Neuronal stem cell (in vitro differentiated cells): Measurements from ENCODE around the gene CACNG6.
A peak's percentile ranks its signal among the peaks of the same experiment; 100 is the strongest.

Experiments used
- DNase-seq: peaks from one replicate; pipeline ENCODE4 v3.0.0-alpha.2; 2013; ENCODE audit warnings: low spot score
- H2AFZ ChIP-seq: one replicate; pipeline ENCODE4 v1.6.1; 2013; ENCODE audit warnings: mild to moderate bottlenecking, low read length, inconsistent platforms
- H2AK5ac ChIP-seq: 2 replicates; pipeline ENCODE4 v1.6.1; 2013; ENCODE audit warnings: low read depth, mild to moderate bottlenecking, inconsistent platforms, low read length, moderate library complexity, mixed read lengths
- H2BK120ac ChIP-seq: 2 replicates; pipeline ENCODE4 v1.6.1; 2013; ENCODE audit warnings: low read depth, mild to moderate bottlenecking, inconsistent platforms, low read length, moderate library complexity, mixed read lengths
- H2BK12ac ChIP-seq: one replicate; pipeline ENCODE4 v1.6.1; 2013; ENCODE audit warnings: low read length, inconsistent platforms
- H2BK15ac ChIP-seq: 2 replicates; pipeline ENCODE4 v1.6.1; 2013; ENCODE audit warnings: mild to moderate bottlenecking, low read length, inconsistent platforms, mixed read lengths
- H2BK5ac ChIP-seq: one replicate; pipeline ENCODE4 v1.6.1; 2013; ENCODE audit warnings: inconsistent platforms, mild to moderate bottlenecking, low read length, moderate library complexity
- H3K14ac ChIP-seq: one replicate; pipeline ENCODE4 v1.6.1; 2013; ENCODE audit warnings: low read length, inconsistent platforms
- H3K18ac ChIP-seq: 2 replicates; pipeline ENCODE4 v1.6.1; 2013; ENCODE audit warnings: low read length, inconsistent platforms
- H3K23ac ChIP-seq: 2 replicates; pipeline ENCODE4 v1.6.1; 2013; ENCODE audit warnings: low read depth, mild to moderate bottlenecking, mixed read lengths, low read length, inconsistent platforms; ENCODE audit not compliant: poor library complexity
- H3K27ac ChIP-seq: replicated peaks from 3 replicates; pipeline ENCODE4 v1.5.1; 2013; ENCODE audit warnings: low read length, inconsistent platforms
- H3K27me3 ChIP-seq, 3 experiments: 2 replicates each; pipeline ENCODE4 v1.6.1; 2013; ENCODE audit warnings: low read length in 3 of 3, mild to moderate bottlenecking in 2 of 3, inconsistent platforms in 1 of 3, low read depth in 1 of 3, mixed read lengths in 1 of 3, moderate library complexity in 1 of 3; ENCODE audit not compliant: control insufficient read depth in 3 of 3, insufficient read depth in 3 of 3
- H3K36me3 ChIP-seq, 2 donors: replicated peaks in 1 of 2; 2 replicates each; pipeline ENCODE4 v1.6.1; 2013; ENCODE audit warnings: low read length in 2 of 2; ENCODE audit not compliant: control insufficient read depth in 2 of 2, insufficient read depth in 2 of 2
- H3K4ac ChIP-seq: 2 replicates; pipeline ENCODE4 v1.6.1; 2013; ENCODE audit warnings: inconsistent platforms, mild to moderate bottlenecking, low read length, moderate library complexity
- H3K4me1 ChIP-seq, 2 donors: 1 replicate in 1 of 2; 2 replicates in 1 of 2; pipeline ENCODE4 v1.6.1; 2013; ENCODE audit warnings: low read length in 2 of 2, low read depth in 1 of 2; ENCODE audit not compliant: control insufficient read depth in 2 of 2, insufficient read depth in 1 of 2
- H3K4me2 ChIP-seq: one replicate; pipeline ENCODE4 v1.6.1; 2013; ENCODE audit warnings: mild to moderate bottlenecking, low read length, inconsistent platforms; ENCODE audit not compliant: insufficient read depth, poor library complexity, severe bottlenecking
- H3K4me3 ChIP-seq, 2 donors: 2 replicates each; pipeline ENCODE4 v1.5.1; 2013; ENCODE audit warnings: low read length in 2 of 2, mild to moderate bottlenecking in 2 of 2, inconsistent platforms in 1 of 2, moderate library complexity in 1 of 2
- H3K79me1 ChIP-seq: one replicate; pipeline ENCODE4 v1.6.1; 2013; ENCODE audit warnings: low read depth, mild to moderate bottlenecking, inconsistent platforms, low read length, moderate library complexity
- H3K9ac ChIP-seq: one replicate; pipeline ENCODE4 v1.6.1; 2013; ENCODE audit warnings: mild to moderate bottlenecking, low read depth, low read length, inconsistent platforms; ENCODE audit not compliant: poor library complexity
- H3K9me3 ChIP-seq, 2 donors: replicated peaks in 1 of 2; 2 replicates each; pipeline versions ENCODE3 to v1.6.1; 2013; ENCODE audit warnings: low read length in 2 of 2, mild to moderate bottlenecking in 2 of 2, inconsistent platforms in 1 of 2, low read depth in 1 of 2, mixed read lengths in 1 of 2, moderate library complexity in 1 of 2; ENCODE audit not compliant: control insufficient read depth in 2 of 2, insufficient read depth in 1 of 2
- H4K8ac ChIP-seq: one replicate; pipeline ENCODE4 v1.6.1; 2013; ENCODE audit warnings: low read depth, mild to moderate bottlenecking, inconsistent platforms, low read length, moderate library complexity
- H4K91ac ChIP-seq: one replicate; pipeline ENCODE4 v1.6.1; 2013; ENCODE audit warnings: low read length, low read depth, mild to moderate bottlenecking, inconsistent platforms; ENCODE audit not compliant: poor library complexity
- WGBS, 2 donors: extraction: QIAGEN DNeasy Blood & Tissue Kit; methylation state at CpG; one replicate each; pipeline ENCODE4 v1.1.7; 2013; ENCODE audit warnings: missing lambda C conversion rate in 2 of 2, mixed read lengths in 1 of 2; ENCODE audit not compliant: insufficient read length in 2 of 2, insufficient replicate concordance in 1 of 2; ENCODE audit errors: extremely low coverage in 2 of 2; 5-methylcytosine and 5-hydroxymethylcytosine counted together

Gene CACNG6

GRCh38 chr19:53999694-54000093 is 8.3 kb downstream of the CACNG6 start:
- Histone ChIP-seq H2AK5ac (no peak overlapping the region), H3K18ac (no peak overlapping the region), H4K8ac (no peak overlapping the region), H3K4me2 (no peak overlapping the region), H3K79me1 (no peaks in the 10 kb centered on the region), H3K4ac (no peak overlapping the region), H3K4me1 (peaks cover 0 to 19% of the 10 kb centered on the region in 2 donors), H2BK5ac (no peak overlapping the region), H3K27ac (no peak overlapping the region), H2BK12ac (no peak overlapping the region), H3K14ac (peak overlapping the region; percentile 47), H3K36me3 (no peaks in the 10 kb centered on the region), H2BK15ac (peak overlapping the region; percentile 45), H4K91ac (no peak overlapping the region), H3K23ac (no peak overlapping the region), H2BK120ac (no peak overlapping the region), H3K4me3 (no peak overlapping the region), H3K9ac (no peak overlapping the region), H2AFZ (no peak overlapping the region), H3K27me3 (peaks cover 0 to 2% (median 0%) of the 10 kb centered on the region in 3 experiments), H3K9me3 (peaks cover 0 to 5% of the 10 kb centered on the region in 2 donors)
- WGBS, 2 donors: no CpG with 5 or more reads among the region's 5 CpGs
- no peak for DNase-seq

GRCh38 chr19:54001496-54001895 is 10.1 kb downstream of the CACNG6 start:
- no peaks in the 10 kb centered on the region for H3K79me1 ChIP-seq
- H3K9ac ChIP-seq: no peak overlapping the region
- H3K9me3 ChIP-seq: peaks cover 0 to 5% of the 10 kb centered on the region in 2 donors
- H3K27ac ChIP-seq: no peak overlapping the region
- no peak overlapping the region for H2BK5ac ChIP-seq
- H3K27me3 ChIP-seq: peaks cover 0 to 2% (median 0%) of the 10 kb centered on the region in 3 experiments
- H3K4me2 ChIP-seq: no peak overlapping the region
- no peak overlapping the region for H3K23ac ChIP-seq
- H3K4ac ChIP-seq: no peak overlapping the region
- DNase-seq: no peak
- no peak overlapping the region for H2BK12ac ChIP-seq
- H4K8ac ChIP-seq: no peak overlapping the region
- H3K4me3 ChIP-seq: no peak overlapping the region
- no peak overlapping the region for H2BK120ac ChIP-seq
- no peak overlapping the region for H3K18ac ChIP-seq
- no CpG with 5 or more reads among the region's 2 CpGs for WGBS, 2 donors
- H3K36me3 ChIP-seq: no peaks in the 10 kb centered on the region
- H3K14ac ChIP-seq: no peak overlapping the region
- no peak overlapping the region for H2AK5ac ChIP-seq
- H2BK15ac ChIP-seq: no peak overlapping the region
- no peak overlapping the region for H2AFZ ChIP-seq
- no peak overlapping the region for H4K91ac ChIP-seq
- peaks cover 0 to 17% of the 10 kb centered on the region in 2 donors for H3K4me1 ChIP-seq

- Histone ChIP-seq H3K23ac (no peak overlapping the region), H2AK5ac (no peak overlapping the region), H3K79me1 (no peaks in the 10 kb centered on the region), H3K36me3 (no peaks in the 10 kb centered on the region), H3K4me1 (peaks cover 0 to 12% of the 10 kb centered on the region in 2 donors), H4K91ac (no peak overlapping the region), H2BK5ac (no peak overlapping the region), H3K4me3 (no peak overlapping the region), H2BK120ac (no peak overlapping the region), H3K27ac (no peak overlapping the region), H2AFZ (no peak overlapping the region), H3K9ac (no peak overlapping the region), H3K27me3 (peaks cover 0 to 2% (median 0%) of the 10 kb centered on the region in 3 experiments), H2BK12ac (no peak overlapping the region), H4K8ac (no peak overlapping the region), H2BK15ac (no peak overlapping the region), H3K18ac (no peak overlapping the region), H3K14ac (no peak overlapping the region), H3K4me2 (no peak overlapping the region), H3K9me3 (peaks cover 0 to 5% of the 10 kb centered on the region in 2 donors), H3K4ac (no peak overlapping the region)
- no peak for DNase-seq
- no CpG with 5 or more reads among the region's 10 CpGs for WGBS, 2 donors
These were observed 11.3 kb downstream of the CACNG6 start for GRCh38 chr19:54002495-54003315.

GRCh38 chr19:54009440-54009839 is 18.0 kb downstream of the CACNG6 start:
- Histone ChIP-seq H2AK5ac (no peak overlapping the region), H2BK12ac (no peak overlapping the region), H3K4ac (no peak overlapping the region), H2BK120ac (no peak overlapping the region), H4K91ac (no peak overlapping the region), H3K4me1 (peaks cover 2 to 4% of the 10 kb centered on the region in 2 donors), H3K9ac (no peak overlapping the region), H2AFZ (no peak overlapping the region), H3K27ac (no peak overlapping the region), H3K79me1 (no peaks in the 10 kb centered on the region), H3K4me3 (no peak overlapping the region), H3K27me3 (no peaks in the 10 kb centered on the region), H3K36me3 (no peaks in the 10 kb centered on the region), H3K23ac (no peak overlapping the region), H2BK15ac (no peak overlapping the region), H4K8ac (no peak overlapping the region), H2BK5ac (no peak overlapping the region), H3K14ac (no peak overlapping the region), H3K4me2 (no peak overlapping the region), H3K18ac (no peak overlapping the region), H3K9me3 (no peaks in the 10 kb centered on the region)
- no CpG with 5 or more reads among the region's 8 CpGs for WGBS, 2 donors
- DNase-seq: no peak
